Mesendoderm (in vitro differentiated cells): Measurements from ENCODE around the gene SNRK.

Source experiments
- DNase-seq: peaks from one replicate; pipeline ENCODE4 v3.0.0; 2013
- H2AK5ac ChIP-seq: 2 replicates; pipeline ENCODE4 v1.6.1; 2013; ENCODE audit warnings: low read length, inconsistent platforms
- H2BK120ac ChIP-seq: 2 replicates; pipeline ENCODE4 v1.6.1; 2013; ENCODE audit warnings: low read depth, mild to moderate bottlenecking, low read length, moderate library complexity, mixed read lengths
- H2BK15ac ChIP-seq: replicated peaks from 2 replicates; pipeline ENCODE4 v1.6.1; 2013; ENCODE audit warnings: low read depth, mild to moderate bottlenecking, moderate library complexity
- H2BK5ac ChIP-seq: 2 replicates; pipeline ENCODE4 v1.6.1; 2013; ENCODE audit warnings: low read length, inconsistent platforms
- H3K18ac ChIP-seq: 2 replicates; pipeline ENCODE4 v1.6.1; 2013; ENCODE audit warnings: mild to moderate bottlenecking, low read length, mixed read lengths
- H3K23ac ChIP-seq: one replicate; pipeline ENCODE4 v1.6.1; 2013; ENCODE audit warnings: low read length
- H3K27ac ChIP-seq: 2 replicates; pipeline ENCODE4 v1.5.1; 2013; ENCODE audit warnings: low read depth, mild to moderate bottlenecking, inconsistent platforms, low read length, moderate library complexity
- H3K27me3 ChIP-seq: 2 replicates; pipeline ENCODE4 v1.6.1; 2013; ENCODE audit warnings: low read length, control low read depth, mild to moderate bottlenecking, inconsistent platforms; ENCODE audit not compliant: insufficient read depth, poor library complexity
- H3K36me3 ChIP-seq: 2 replicates; pipeline ENCODE4 v1.6.1; 2013; ENCODE audit warnings: low read length, inconsistent platforms; ENCODE audit not compliant: control insufficient read depth, insufficient read depth
- H3K4ac ChIP-seq: one replicate; pipeline ENCODE4 v1.6.1; 2013; ENCODE audit warnings: low read depth, mild to moderate bottlenecking, low read length, moderate library complexity
- H3K4me1 ChIP-seq: 2 replicates; pipeline ENCODE4 v1.6.1; 2013; ENCODE audit warnings: low read depth, low read length, inconsistent platforms; ENCODE audit not compliant: control insufficient read depth
- H3K4me2 ChIP-seq: 2 replicates; pipeline ENCODE4 v1.6.1; 2013; ENCODE audit warnings: low read length
- H3K4me3 ChIP-seq: 2 replicates; pipeline ENCODE4 v1.5.1; 2013; ENCODE audit warnings: mild to moderate bottlenecking, low read length
- H3K56ac ChIP-seq: one replicate; pipeline ENCODE4 v1.6.1; 2013; ENCODE audit warnings: low read length
- H3K79me1 ChIP-seq: 2 replicates; pipeline ENCODE4 v1.6.1; 2013; ENCODE audit warnings: low read length, inconsistent platforms
- H3K79me2 ChIP-seq: 2 replicates; pipeline ENCODE4 v1.6.1; 2013; ENCODE audit warnings: mild to moderate bottlenecking, low read length; ENCODE audit not compliant: control insufficient read depth, insufficient read depth
- H3K9ac ChIP-seq: 2 replicates; pipeline ENCODE4 v1.6.1; 2013; ENCODE audit warnings: low read length, inconsistent platforms
- H4K5ac ChIP-seq: one replicate; pipeline ENCODE4 v1.6.1; 2013; ENCODE audit warnings: low read length
- H4K8ac ChIP-seq: one replicate; pipeline ENCODE4 v1.6.1; 2013; ENCODE audit warnings: low read depth, mild to moderate bottlenecking, control low read depth, low read length, moderate library complexity
- WGBS: extraction: QIAGEN DNeasy Blood & Tissue Kit; methylation state at CpG from one replicate; pipeline ENCODE4 v1.1.7; 2013; ENCODE audit warnings: low lambda C conversion rate, missing lambda C conversion rate; ENCODE audit not compliant: insufficient coverage; ENCODE audit errors: extremely low coverage; 5-methylcytosine and 5-hydroxymethylcytosine counted together

Gene SNRK

GRCh38 chr3:43361077-43361476 is 74.7 kb downstream of the SNRK start:
- Histone ChIP-seq H3K4ac (no peak overlapping the region), H3K4me2 (no peak overlapping the region), H3K18ac (no peak overlapping the region), H2BK15ac (no peak overlapping the region), H4K5ac (no peak overlapping the region), H3K4me3 (no peak overlapping the region), H2AK5ac (no peak overlapping the region), H3K79me2 (no peaks in the 10 kb centered on the region), H3K79me1 (no peaks in the 10 kb centered on the region), H3K9ac (no peak overlapping the region), H2BK120ac (no peak overlapping the region), H3K56ac (no peak overlapping the region), H3K23ac (no peak overlapping the region), H3K27ac (no peak overlapping the region), H4K8ac (no peak overlapping the region), H3K27me3 (no peaks in the 10 kb centered on the region), H2BK5ac (no peak overlapping the region), H3K36me3 (no peaks in the 10 kb centered on the region), H3K4me1 (no peaks in the 10 kb centered on the region)
- no CpG with 5 or more reads among the region's 5 CpGs for WGBS
- no peak for DNase-seq

GRCh38 chr3:43362183-43362582 is 75.8 kb downstream of the SNRK start:
- Histone ChIP-seq H2AK5ac (no peak overlapping the region), H3K18ac (no peak overlapping the region), H4K8ac (no peak overlapping the region), H3K4me2 (no peak overlapping the region), H3K79me2 (no peaks in the 10 kb centered on the region), H3K27me3 (no peaks in the 10 kb centered on the region), H3K4me3 (no peak overlapping the region), H3K4ac (no peak overlapping the region), H2BK120ac (no peak overlapping the region), H2BK5ac (no peak overlapping the region), H3K4me1 (no peaks in the 10 kb centered on the region), H3K56ac (no peak overlapping the region), H3K36me3 (no peaks in the 10 kb centered on the region), H3K23ac (no peak overlapping the region), H2BK15ac (no peak overlapping the region), H4K5ac (no peak overlapping the region), H3K79me1 (no peaks in the 10 kb centered on the region), H3K9ac (no peak overlapping the region), H3K27ac (no peak overlapping the region)
- WGBS, result no CpG with 5 or more reads among the region's 4 CpGs
- no peak for DNase-seq

GRCh38 chr3:43362961-43363360 is 76.6 kb downstream of the SNRK start:
- Histone ChIP-seq H3K4me3 (no peak overlapping the region), H2BK15ac (no peak overlapping the region), H2BK5ac (no peak overlapping the region), H3K9ac (no peak overlapping the region), H2AK5ac (no peak overlapping the region), H4K8ac (no peak overlapping the region), H3K4me1 (no peaks in the 10 kb centered on the region), H2BK120ac (no peak overlapping the region), H3K79me1 (no peaks in the 10 kb centered on the region), H3K27me3 (no peaks in the 10 kb centered on the region), H3K27ac (no peak overlapping the region), H3K56ac (no peak overlapping the region), H3K4ac (no peak overlapping the region), H3K23ac (no peak overlapping the region), H4K5ac (no peak overlapping the region), H3K79me2 (no peaks in the 10 kb centered on the region), H3K36me3 (no peaks in the 10 kb centered on the region), H3K4me2 (no peak overlapping the region), H3K18ac (no peak overlapping the region)
- DNase-seq, result no peak
- no CpG with 5 or more reads among the region's 6 CpGs for WGBS

DNA sequence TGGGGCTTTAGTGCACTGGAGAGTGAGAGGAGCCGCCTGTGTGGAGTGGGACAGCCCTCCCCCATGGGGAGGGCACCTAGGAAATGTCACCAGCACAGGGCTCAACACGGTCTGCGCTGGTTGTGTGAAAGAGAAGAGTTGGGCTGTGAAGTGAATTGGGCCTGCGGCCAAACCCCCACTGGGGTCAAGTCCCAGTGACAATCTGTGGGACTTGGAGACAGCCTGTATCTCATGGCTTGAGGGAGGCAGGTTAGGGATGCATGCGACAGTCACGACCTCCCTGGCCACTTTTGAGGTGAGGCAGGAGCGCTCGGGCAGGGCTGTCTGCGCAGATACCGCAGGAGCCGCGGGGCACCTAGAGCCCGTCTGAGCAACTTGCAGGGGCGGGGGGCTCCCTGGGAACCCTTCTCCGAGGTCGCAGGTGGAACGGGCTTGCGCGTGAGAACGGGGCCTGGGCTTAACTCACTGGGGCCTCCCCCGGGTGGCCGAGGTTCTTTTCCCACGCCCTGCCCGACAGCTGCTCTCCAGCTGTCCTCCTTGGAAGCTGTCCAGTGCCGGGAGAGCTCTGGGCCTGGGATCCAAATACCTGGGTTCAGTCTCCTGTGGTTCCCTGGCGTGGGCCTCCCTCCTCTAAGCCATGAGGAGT is 77.4 kb downstream of the SNRK start:
- Histone ChIP-seq H3K27ac (no peak overlapping the region), H2BK120ac (no peak overlapping the region), H2BK5ac (no peak overlapping the region), H3K4me2 (no peak overlapping the region), H3K27me3 (no peaks in the 10 kb centered on the region), H2AK5ac (no peak overlapping the region), H3K4ac (no peak overlapping the region), H3K79me1 (no peaks in the 10 kb centered on the region), H3K9ac (no peak overlapping the region), H4K8ac (no peak overlapping the region), H3K36me3 (no peaks in the 10 kb centered on the region), H3K4me3 (no peak overlapping the region), H2BK15ac (no peak overlapping the region), H3K79me2 (no peaks in the 10 kb centered on the region), H4K5ac (no peak overlapping the region), H3K23ac (no peak overlapping the region), H3K4me1 (no peaks in the 10 kb centered on the region), H3K56ac (no peak overlapping the region), H3K18ac (no peak overlapping the region)
- WGBS, result no CpG with 5 or more reads among the region's 26 CpGs
- DNase-seq, result no peak

GRCh38 chr3:43364494-43364893 is 78.2 kb downstream of the SNRK start:
- H3K4ac ChIP-seq, result no peak overlapping the region
- H4K5ac ChIP-seq, result no peak overlapping the region
- H3K4me1 ChIP-seq, result no peaks in the 10 kb centered on the region
- H2BK15ac ChIP-seq, result no peak overlapping the region
- no peaks in the 10 kb centered on the region for H3K79me2 ChIP-seq
- no peak for DNase-seq
- H3K4me3 ChIP-seq, result no peak overlapping the region
- H4K8ac ChIP-seq, result no peak overlapping the region
- no peak overlapping the region for H3K4me2 ChIP-seq
- no peak overlapping the region for H3K27ac ChIP-seq
- H2BK120ac ChIP-seq, result no peak overlapping the region
- no peaks in the 10 kb centered on the region for H3K36me3 ChIP-seq
- H3K9ac ChIP-seq, result no peak overlapping the region
- no peaks in the 10 kb centered on the region for H3K27me3 ChIP-seq
- H3K79me1 ChIP-seq, result no peaks in the 10 kb centered on the region
- no peak overlapping the region for H2BK5ac ChIP-seq
- no peak overlapping the region for H3K56ac ChIP-seq
- no peak overlapping the region for H3K18ac ChIP-seq
- no peak overlapping the region for H3K23ac ChIP-seq
- no peak overlapping the region for H2AK5ac ChIP-seq
- no CpG with 5 or more reads among the region's 14 CpGs for WGBS

DNA sequence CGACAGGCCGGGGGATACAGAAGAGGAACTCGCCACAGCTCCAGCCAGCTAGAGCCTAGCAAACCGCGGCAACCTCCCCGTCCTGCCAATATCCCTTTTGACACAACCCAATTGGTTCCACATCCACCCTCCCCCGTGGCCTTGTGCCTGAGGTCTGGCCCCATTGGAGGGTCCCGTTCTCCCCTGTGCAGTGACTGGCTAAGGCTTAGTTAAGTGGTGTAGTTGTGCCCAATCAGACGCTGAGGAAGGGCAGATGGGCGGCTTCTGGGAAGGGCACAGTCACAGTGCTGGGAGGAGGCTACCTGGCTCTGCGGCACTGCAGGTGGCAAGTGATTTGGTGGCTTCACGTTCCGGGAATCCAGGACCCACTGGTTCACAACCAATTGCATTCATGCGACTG is 78.6 kb downstream of the SNRK start:
- Histone ChIP-seq H3K4me1 (peaks cover under 1% of the 10 kb centered on the region), H4K8ac (no peak overlapping the region), H3K18ac (no peak overlapping the region), H3K56ac (no peak overlapping the region), H3K79me1 (no peaks in the 10 kb centered on the region), H2AK5ac (no peak overlapping the region), H4K5ac (no peak overlapping the region), H2BK120ac (no peak overlapping the region), H3K27ac (no peak overlapping the region), H3K4me2 (no peak overlapping the region), H3K36me3 (no peaks in the 10 kb centered on the region), H3K4ac (no peak overlapping the region), H3K4me3 (no peak overlapping the region), H3K79me2 (no peaks in the 10 kb centered on the region), H3K23ac (no peak overlapping the region), H2BK15ac (no peak overlapping the region), H3K9ac (no peak overlapping the region), H2BK5ac (no peak overlapping the region), H3K27me3 (no peaks in the 10 kb centered on the region)
- no CpG with 5 or more reads among the region's 14 CpGs for WGBS
- no peak for DNase-seq
